Breast epithelium (tissue), 3 donors: Measurements from ENCODE around the gene CNPPD1.

ENCODE experiments used
- CTCF ChIP-seq, 3 donors: fragments of 450-650 bp; IDR thresholded peaks; one replicate each; pipeline ENCODE4 v1.5.1; 2016 to 2017; ENCODE audit warnings: antibody characterized with exemption in 3 of 3, mild to moderate bottlenecking in 3 of 3, moderate library complexity in 3 of 3
- POLR2A ChIP-seq: fragments of 450-650 bp; IDR thresholded peaks from one replicate; pipeline ENCODE4 v1.6.1; 2016; ENCODE audit warnings: antibody characterized with exemption, mild to moderate bottlenecking, moderate library complexity
- POLR2AphosphoS5 ChIP-seq, 3 donors: sonication (generic); formaldehyde crosslinking; IDR thresholded peaks; one replicate each; pipeline ENCODE4 v1.6.1; 2017; ENCODE audit warnings: antibody characterized with exemption in 3 of 3

- TF ChIP-seq CTCF (IDR thresholded peaks at IDR 0.05) = no peak
- TF ChIP-seq POLR2AphosphoS5 (IDR thresholded peaks at IDR 0.05) = no peak
- TF ChIP-seq POLR2A = no peak
Measured at GRCh38 chr2:219129589-219129988, 47.1 kb downstream of the CNPPD1 start.
